Measurements from ENCODE around the gene LUZP2.

The LUZP2 gene

GRCh38 chr11:24716403-24716802 lies 219.6 kb downstream of the LUZP2 start:
- DNase-seq (ENCODE audit: low spot score) = no peak
- in situ Hi-C loops (cut with MboI; ENCODE audit: low sequenced_read_pairs, unreplicated experiment) = no loop called here
- TF ChIP-seq, protein P1, sequence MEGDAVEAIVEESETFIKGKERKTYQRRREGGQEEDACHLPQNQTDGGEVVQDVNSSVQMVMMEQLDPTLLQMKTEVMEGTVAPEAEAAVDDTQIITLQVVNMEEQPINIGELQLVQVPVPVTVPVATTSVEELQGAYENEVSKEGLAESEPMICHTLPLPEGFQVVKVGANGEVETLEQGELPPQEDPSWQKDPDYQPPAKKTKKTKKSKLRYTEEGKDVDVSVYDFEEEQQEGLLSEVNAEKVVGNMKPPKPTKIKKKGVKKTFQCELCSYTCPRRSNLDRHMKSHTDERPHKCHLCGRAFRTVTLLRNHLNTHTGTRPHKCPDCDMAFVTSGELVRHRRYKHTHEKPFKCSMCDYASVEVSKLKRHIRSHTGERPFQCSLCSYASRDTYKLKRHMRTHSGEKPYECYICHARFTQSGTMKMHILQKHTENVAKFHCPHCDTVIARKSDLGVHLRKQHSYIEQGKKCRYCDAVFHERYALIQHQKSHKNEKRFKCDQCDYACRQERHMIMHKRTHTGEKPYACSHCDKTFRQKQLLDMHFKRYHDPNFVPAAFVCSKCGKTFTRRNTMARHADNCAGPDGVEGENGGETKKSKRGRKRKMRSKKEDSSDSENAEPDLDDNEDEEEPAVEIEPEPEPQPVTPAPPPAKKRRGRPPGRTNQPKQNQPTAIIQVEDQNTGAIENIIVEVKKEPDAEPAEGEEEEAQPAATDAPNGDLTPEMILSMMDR (IDR thresholded peaks at IDR 0.05; ENCODE audit: borderline replicate concordance, control extremely low read depth, extremely low read depth, insufficient read depth, missing control alignments) = no peak

GRCh38 chr11:24723231-24723630 lies 226.4 kb downstream of the LUZP2 start:
- TF ChIP-seq, protein P1 (IDR thresholded peaks at IDR 0.05; ENCODE audit: borderline replicate concordance, control extremely low read depth, extremely low read depth, insufficient read depth, missing control alignments) = no peak
- in situ Hi-C loops (cut with MboI; ENCODE audit: low sequenced_read_pairs, unreplicated experiment) = no loop called here
- no peak for DNase-seq (ENCODE audit: low spot score)

- no peak for DNase-seq (ENCODE audit: low spot score)
- in situ Hi-C loops (cut with MboI; ENCODE audit: low sequenced_read_pairs, unreplicated experiment) = no loop called here
- TF ChIP-seq, protein P1 (IDR thresholded peaks at IDR 0.05; ENCODE audit: borderline replicate concordance, control extremely low read depth, extremely low read depth, insufficient read depth, missing control alignments) = no peak
Measured at GRCh38 chr11:24731554-24731953, 234.7 kb downstream of the LUZP2 start.

DNA sequence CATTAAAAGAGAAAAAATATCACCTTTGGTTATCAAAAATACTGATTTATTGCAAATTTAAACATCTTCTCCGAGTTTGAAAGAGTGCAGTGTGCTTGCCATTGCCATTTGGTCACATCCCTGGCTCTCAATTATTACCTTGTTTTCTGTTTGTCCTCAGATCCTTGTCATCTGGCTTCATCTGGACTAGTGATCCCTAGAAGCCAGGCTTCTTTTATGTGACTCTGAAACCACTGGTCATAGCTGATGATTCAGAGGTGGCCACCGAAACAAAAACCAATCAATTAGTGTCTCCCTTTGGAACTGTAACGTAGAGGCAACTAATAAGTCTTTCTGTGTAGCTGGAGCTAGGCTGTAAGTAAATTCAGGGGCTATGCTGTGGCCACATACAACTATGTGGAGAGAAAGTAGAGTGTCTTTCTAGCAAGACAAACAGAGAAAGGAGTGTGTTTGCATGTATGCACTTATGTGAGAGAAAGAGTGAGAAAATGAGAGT lies 237.9 kb downstream of the LUZP2 start:
- in situ Hi-C loops (cut with MboI; ENCODE audit: low sequenced_read_pairs, unreplicated experiment) = no loop called here
- no peak for DNase-seq (ENCODE audit: low spot score)
- TF ChIP-seq, protein P1 (IDR thresholded peaks at IDR 0.05; ENCODE audit: borderline replicate concordance, control extremely low read depth, extremely low read depth, insufficient read depth, missing control alignments) = no peak

GRCh38 chr11:24738972-24739371 lies 242.1 kb downstream of the LUZP2 start:
- TF ChIP-seq, protein P1 (IDR thresholded peaks at IDR 0.05; ENCODE audit: borderline replicate concordance, control extremely low read depth, extremely low read depth, insufficient read depth, missing control alignments) = no peak
- in situ Hi-C loops (cut with MboI; ENCODE audit: low sequenced_read_pairs, unreplicated experiment) = no loop called here
- no peak for DNase-seq (ENCODE audit: low spot score)

DNA sequence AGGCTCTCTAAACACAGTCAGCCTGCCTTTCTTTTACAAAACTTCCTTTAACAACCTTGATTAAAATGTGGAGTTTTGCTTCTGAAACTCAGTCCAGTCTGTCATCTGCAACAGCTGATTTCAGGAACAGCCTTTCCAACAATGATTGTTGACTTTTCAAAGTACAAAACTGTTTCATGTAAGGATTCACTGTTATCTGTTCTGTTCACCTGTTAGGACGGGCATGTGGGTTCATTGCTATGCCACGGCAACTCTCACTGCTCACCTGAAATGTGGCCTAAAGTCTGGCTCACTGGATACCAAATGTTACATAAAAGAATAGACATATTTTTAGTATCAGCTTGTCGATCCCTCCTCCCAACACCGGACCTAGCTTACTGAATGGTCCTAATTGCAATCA lies 242.8 kb downstream of the LUZP2 start:
- TF ChIP-seq, protein P1 (IDR thresholded peaks at IDR 0.05; ENCODE audit: borderline replicate concordance, control extremely low read depth, extremely low read depth, insufficient read depth, missing control alignments) = no peak
- in situ Hi-C loops (cut with MboI; ENCODE audit: low sequenced_read_pairs, unreplicated experiment) = no loop called here
- DNase-seq (ENCODE audit: low spot score) = no peak

All from GM13976 (cell line).